ENCODE data around the gene BRSK1. TPM values are rescaled to one million over a fixed set of nuclear protein-coding genes. Genes with fewer than 3 reads are reported as not detected.

BRSK1 gene
- total and polyA plus RNA-seq, 10 of the 15 experiments (the other 5 are each of a cell fraction or from before 2014, with no cell fraction given), result 0.03 to 0.76 (median 0.25) TPM; not detected in 4

- Histone ChIP-seq H3K27ac (ENCODE audit: control insufficient read depth, insufficient read depth) (no peak overlapping the region), H4K20me1 (ENCODE audit: control insufficient read depth, insufficient read depth) (no peaks in the 10 kb centered on the region), H3K4me2 (ENCODE audit: control insufficient read depth, insufficient read depth) (no peak overlapping the region), H3K27me3 (replicated peaks in 1 of 2; ENCODE audit: control insufficient read depth in 2 of 2, insufficient read depth in 2 of 2, low read length in 1 of 2) (no peaks in the 10 kb centered on the region), H3K9me3 (replicated peaks; ENCODE audit: control insufficient read depth, insufficient read depth, low read length) (no peaks in the 10 kb centered on the region), H2AFZ (ENCODE audit: control insufficient read depth, low read depth, low read length) (no peak overlapping the region), H3K4me3 (no peak overlapping the region), H3K9ac (ENCODE audit: control insufficient read depth, insufficient read depth, low read length) (no peak overlapping the region), H3K4me1 (ENCODE audit: control insufficient read depth, insufficient read depth, low read length) (peaks cover 4% of the 10 kb centered on the region; the same call in 1 of the 2 replicates), H3K36me3 (ENCODE audit: control insufficient read depth in 2 of 2, insufficient read depth in 2 of 2, low read length in 1 of 2) (no peaks in the 10 kb centered on the region; a peak in 1 of 4 replicates), H3K79me2 (ENCODE audit: control insufficient read depth, insufficient read depth, low read length) (peaks cover 7% of the 10 kb centered on the region)
- no peak for TF ChIP-seq HDGF (IDR thresholded peaks at IDR 0.05)
- no peak for TF ChIP-seq DPF2 (IDR thresholded peaks at IDR 0.05)
- no peak for TF ChIP-seq NRF1 (conservative IDR thresholded peaks at IDR 0.05; ENCODE audit: low read depth, low read length)
- TF ChIP-seq CTCF (IDR thresholded peaks at IDR 0.05 in 2 of 3, conservative IDR thresholded peaks at IDR 0.05 in 1 of 3; ENCODE audit: control insufficient read depth in 2 of 3, extremely low read depth in 1 of 3, insufficient read depth in 1 of 3, low read depth in 3 of 3, low read length in 3 of 3), result no peak
- TF ChIP-seq TCF3 (IDR thresholded peaks at IDR 0.05; ENCODE audit: borderline replicate concordance, insufficient read depth, low read depth, low read length), result no peak
- TF ChIP-seq HCFC1 (IDR thresholded peaks at IDR 0.05; ENCODE audit: low read length), result no peak
- TF ChIP-seq ZBTB4 (CRISPR knock-in tag; IDR thresholded peaks at IDR 0.05), result no peak
- no peak for TF ChIP-seq NFYB (IDR thresholded peaks at IDR 0.05; ENCODE audit: insufficient read depth, low read depth, low read length)
- ATAC-seq (no peak), DNase-seq (ENCODE audit: low read depth, low spot score) (no peak), FAIRE-seq (no peak)
- BruUV-seq (replicated peaks), result no TSS peak
- CTCF ChIA-PET, result no interaction called here
- intact Hi-C loops (cut with micrococcal nuclease; ENCODE audit: unreplicated experiment), result no loop called here
- 91% methylated on average over 9 of the region's 9 CpGs for WGBS (ENCODE audit: insufficient coverage, insufficient replicate concordance, low lambda C conversion rate, missing lambda C conversion rate)
- in situ Hi-C loops (cut with MboI), result no loop called here
- SMC1A ChIA-PET (ENCODE audit: uncharacterized antibody, unreplicated experiment), result no interaction called here
- RAD21 ChIA-PET (ENCODE audit: unreplicated experiment), result no interaction called here
- POLR2A ChIA-PET, result no interaction called here
These were observed 60.6 kb downstream of the BRSK1 start for GRCh38 chr19:55344444-55344843.
